ENCODE measurements around the gene CENPN. TPM values are rescaled to one million over a fixed set of nuclear protein-coding genes. Genes with fewer than 3 reads are reported as not detected.

The CENPN gene
- total RNA-seq, 6 experiments from 2014 or later: 32.3 to 52.3 (median 50.8) TPM

DNA sequence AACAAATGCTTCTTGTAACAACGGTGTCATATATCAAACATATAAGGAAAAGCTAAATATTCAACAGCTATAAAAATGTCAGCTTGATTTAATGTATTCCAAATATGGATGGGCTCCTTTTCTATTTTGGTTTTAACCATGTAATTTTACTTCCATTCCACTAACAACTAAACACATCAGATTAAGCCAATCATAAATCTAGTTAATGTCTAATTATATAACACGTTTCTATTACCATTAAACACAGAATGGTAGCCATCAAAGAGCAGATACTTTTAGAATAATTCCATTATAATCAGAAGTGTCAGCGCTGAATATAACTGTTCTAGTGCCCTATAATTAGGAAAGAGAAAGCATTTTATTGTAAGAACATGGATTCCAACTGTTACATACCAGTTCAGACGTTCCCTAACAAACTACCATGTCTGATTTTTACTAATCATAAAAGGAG, 10.3 kb upstream of the CENPN start:
- peak overlapping the region; percentile 17 for H3K27ac Mint-ChIP-seq
- H3K9me3 Mint-ChIP-seq: no peaks in the 10 kb centered on the region
- H3K27me3 Mint-ChIP-seq (ENCODE audit: insufficient read depth): no peaks in the 10 kb centered on the region
- H3K4me3 Mint-ChIP-seq: peak overlapping the region; percentile 48; the same call in 1 of the 2 replicates
- H3K4me1 Mint-ChIP-seq (ENCODE audit: low read depth): peaks cover 68% of the 10 kb centered on the region
- H3K36me3 Mint-ChIP-seq (ENCODE audit: low read depth): peaks cover 15% of the 10 kb centered on the region
- TF ChIP-seq CTCF (IDR thresholded peaks at IDR 0.05): no peak
- no peak for DNase-seq

DNA sequence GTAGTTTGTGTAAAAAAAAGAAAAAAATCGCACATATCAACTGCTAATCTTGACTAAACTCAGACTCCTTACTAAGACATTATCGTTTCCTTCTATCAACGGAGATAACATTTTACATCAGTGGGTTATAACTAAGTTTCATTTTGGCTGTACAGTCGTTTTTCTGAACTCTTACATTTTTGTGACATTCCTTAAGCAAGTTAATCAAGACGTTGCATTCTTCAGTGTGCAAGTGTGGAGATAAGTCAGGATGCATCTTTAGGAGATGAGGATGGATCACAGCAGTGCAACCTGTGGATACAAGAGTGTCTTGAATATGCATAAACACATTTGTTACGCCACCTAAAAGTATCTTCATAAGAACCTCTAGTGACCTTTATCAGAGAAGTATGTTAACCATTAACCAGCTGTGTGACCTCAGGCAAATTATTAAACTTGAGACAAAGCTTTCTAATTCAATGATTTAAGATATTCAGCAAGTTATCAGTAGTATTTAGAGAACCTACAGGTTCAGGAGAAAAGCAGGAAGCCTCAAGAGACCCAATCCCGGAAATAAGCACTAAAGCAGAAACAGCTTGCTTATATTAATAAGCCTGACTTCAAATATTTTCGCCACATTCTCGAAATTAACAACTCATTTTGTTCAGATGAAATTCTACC, 9.7 kb upstream of the CENPN start:
- peak overlapping the region; percentile 48; the same call in 1 of the 2 replicates for H3K4me3 Mint-ChIP-seq
- H3K27me3 Mint-ChIP-seq (ENCODE audit: insufficient read depth): no peaks in the 10 kb centered on the region
- no peaks in the 10 kb centered on the region for H3K9me3 Mint-ChIP-seq
- peaks cover 65% of the 10 kb centered on the region for H3K4me1 Mint-ChIP-seq (ENCODE audit: low read depth)
- TF ChIP-seq CTCF (IDR thresholded peaks at IDR 0.05): no peak
- H3K36me3 Mint-ChIP-seq (ENCODE audit: low read depth): peaks cover 15% of the 10 kb centered on the region
- peak overlapping the region; percentile 17 for H3K27ac Mint-ChIP-seq
- no peak for DNase-seq

DNA sequence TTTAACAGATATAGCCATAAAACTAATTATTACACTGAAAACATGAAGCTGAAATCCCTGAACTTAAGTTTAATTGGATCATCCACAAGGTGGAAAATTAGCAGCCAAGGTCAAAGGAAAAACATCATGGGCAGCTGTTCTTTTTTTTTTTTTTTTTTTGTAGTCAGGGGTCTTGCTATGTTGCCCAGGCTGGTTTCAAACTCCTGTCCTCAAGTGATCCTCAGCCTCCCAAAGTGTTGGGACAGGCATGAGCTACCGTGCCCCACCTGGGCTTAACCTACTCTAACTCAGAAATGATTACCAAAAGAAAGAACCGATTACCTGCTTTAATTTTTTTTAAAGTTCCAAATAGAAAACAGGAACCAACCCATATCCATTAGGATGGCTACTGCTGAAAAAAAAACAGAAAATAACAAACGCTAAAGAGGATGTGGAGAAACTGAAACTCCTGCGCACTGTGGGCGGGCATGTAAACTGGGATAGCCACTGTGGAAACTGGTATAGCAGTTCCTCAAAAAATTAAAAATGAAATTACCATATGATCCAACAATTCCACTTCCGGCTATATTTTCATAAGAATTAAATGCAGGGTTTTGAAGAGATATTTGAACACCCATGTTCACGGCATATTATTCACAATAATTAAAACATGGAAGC, 8.9 kb upstream of the CENPN start:
- Mint-ChIP-seq H3K4me1 (ENCODE audit: low read depth) (peaks cover 61% of the 10 kb centered on the region), H3K36me3 (ENCODE audit: low read depth) (peaks cover 15% of the 10 kb centered on the region), H3K27me3 (ENCODE audit: insufficient read depth) (no peaks in the 10 kb centered on the region; the same call in 1 of the 2 replicates), H3K9me3 (no peaks in the 10 kb centered on the region), H3K4me3 (no peak overlapping the region), H3K27ac (no peak overlapping the region; the same call in 1 of the 2 replicates)
- no peak for TF ChIP-seq CTCF (IDR thresholded peaks at IDR 0.05)
- no peak for DNase-seq

GRCh38 chr16:81000873-81001272, 6.1 kb upstream of the CENPN start:
- H3K4me1 Mint-ChIP-seq (ENCODE audit: low read depth): peaks cover 66% of the 10 kb centered on the region
- H3K36me3 Mint-ChIP-seq (ENCODE audit: low read depth): peaks cover 19% of the 10 kb centered on the region

DNA sequence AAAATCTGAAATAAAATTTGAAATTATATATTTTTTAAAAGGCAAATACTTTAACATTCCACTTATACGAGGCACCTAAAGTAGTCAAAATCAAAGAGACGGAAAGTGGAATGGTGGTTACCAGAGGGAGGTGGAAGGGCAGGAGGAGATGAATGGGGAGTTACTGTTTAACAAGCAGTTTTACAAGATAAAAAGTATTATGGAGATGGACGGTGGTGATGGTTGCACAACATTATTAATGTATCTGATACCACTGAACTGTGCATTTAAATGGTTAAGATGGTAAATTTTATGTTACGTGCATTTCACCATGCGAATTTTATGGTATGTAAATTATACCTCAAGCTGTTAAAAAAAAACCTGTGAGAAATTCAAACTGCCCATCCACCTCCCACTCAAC, 5.7 kb upstream of the CENPN start:
- Mint-ChIP-seq H3K27me3 (ENCODE audit: insufficient read depth) (no peaks in the 10 kb centered on the region; the same call in none of the 2 replicates), H3K36me3 (ENCODE audit: low read depth) (peaks cover 22% of the 10 kb centered on the region), H3K4me1 (ENCODE audit: low read depth) (peaks cover 67% of the 10 kb centered on the region), H3K9me3 (no peaks in the 10 kb centered on the region), H3K4me3 (no peak overlapping the region), H3K27ac (no peak overlapping the region)
- TF ChIP-seq CTCF (IDR thresholded peaks at IDR 0.05): no peak
- DNase-seq: no peak

More at GRCh38 chr16:81000873-81001272, 6.1 kb upstream of the CENPN start:
- Mint-ChIP-seq H3K9me3 (no peaks in the 10 kb centered on the region), H3K27me3 (ENCODE audit: insufficient read depth) (no peaks in the 10 kb centered on the region; the same call in none of the 2 replicates), H3K4me3 (no peak overlapping the region), H3K27ac (no peak overlapping the region)
- no peak for DNase-seq
- no peak for TF ChIP-seq CTCF (IDR thresholded peaks at IDR 0.05)

Data from HFFc6 (cell line).